GM21423 (cell line): ENCODE results near the gene CELF4.
"Not testable (repeated sequence)": the region's sequence is repeated elsewhere in the genome, so short reads cannot be mapped to it uniquely, and the experiment has no call there.

Source experiments
- ATAC-seq: cut with Tn5 transposase; IDR thresholded peaks from one replicate; pipeline ENCODE4 v1.9.1; 2021; ENCODE audit warnings: mild to moderate bottlenecking, moderate library complexity; ENCODE audit not compliant: unreplicated experiment

CELF4 gene

DNA sequence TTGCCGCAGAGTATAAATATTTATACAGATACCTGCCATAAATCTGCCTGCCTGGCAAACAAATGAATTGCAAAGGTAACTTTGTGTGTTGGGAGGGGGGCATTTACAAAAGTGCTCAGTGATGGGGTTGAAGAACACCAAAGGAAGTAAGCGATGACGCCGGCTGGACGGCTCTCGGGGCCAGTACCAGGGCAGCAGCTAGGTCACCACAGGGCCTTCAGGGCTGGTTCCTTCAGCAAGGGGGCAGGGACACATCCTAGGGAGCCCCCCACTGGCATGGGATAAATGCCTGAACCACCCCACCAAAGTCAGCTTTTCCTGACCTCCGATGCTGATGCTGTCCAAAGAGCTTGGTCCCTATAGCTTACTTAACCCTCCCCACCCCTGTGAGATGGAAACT, 190.4 kb downstream of the CELF4 start:
- no peak for ATAC-seq

DNA sequence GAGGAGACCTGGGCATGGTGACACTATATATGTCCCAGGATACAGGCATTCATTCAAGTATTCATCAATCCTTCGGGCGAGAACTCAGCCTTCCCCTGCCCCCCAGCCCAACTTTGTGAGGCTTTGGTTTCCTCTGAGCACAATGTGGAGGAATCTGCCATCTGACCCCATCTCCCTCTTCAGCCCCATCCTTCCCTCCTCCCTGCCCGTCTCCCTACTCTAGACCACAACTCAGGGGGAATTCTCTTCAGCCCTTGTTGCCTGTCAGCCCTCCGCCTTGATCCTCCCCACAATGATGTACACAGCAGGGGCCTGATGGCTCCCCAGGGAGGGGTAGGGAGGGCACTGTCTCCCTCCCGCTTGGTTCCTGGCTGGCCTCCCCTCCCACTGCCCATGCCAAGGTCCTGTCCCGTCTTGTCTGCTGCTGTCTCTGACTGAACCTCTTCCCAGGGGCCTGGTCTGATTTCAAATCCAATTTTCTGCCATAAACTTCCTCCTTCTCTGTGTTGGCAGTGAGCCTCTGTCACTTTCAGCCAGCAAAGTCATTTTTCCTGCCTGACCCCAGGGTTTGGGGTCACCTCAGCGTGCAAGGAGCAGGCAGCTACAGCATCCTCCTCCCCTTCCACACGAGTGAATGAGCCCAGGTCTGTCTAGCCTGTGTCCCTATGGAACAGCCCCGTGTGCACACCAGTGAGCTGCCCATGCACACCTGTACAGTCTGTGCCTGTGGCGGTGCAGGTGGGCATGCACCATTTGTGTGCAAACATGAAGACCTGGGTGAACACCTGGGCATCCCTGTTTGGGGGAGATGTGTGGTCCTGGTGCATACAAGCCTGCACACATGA, 197.3 kb downstream of the CELF4 start:
- ATAC-seq: no peak

DNA sequence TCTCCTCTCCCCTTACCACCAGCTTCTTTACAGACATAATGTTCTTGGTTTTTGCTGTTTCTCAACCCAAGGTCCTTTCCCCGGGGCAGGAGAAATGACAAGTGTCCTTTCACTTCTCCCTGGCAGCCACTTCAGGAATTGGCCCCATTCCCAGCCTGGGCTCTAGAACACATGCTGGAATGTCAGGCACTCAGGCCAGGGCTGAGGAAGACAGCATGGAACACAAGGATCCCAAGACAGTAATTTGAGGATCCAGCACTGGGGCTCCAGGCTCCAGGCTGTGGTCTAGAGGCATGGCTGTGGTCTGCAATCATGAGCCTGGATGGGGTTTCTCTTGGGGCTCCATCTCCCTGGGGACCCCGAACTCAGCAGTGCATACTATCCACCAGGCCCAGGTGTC, 201.4 kb downstream of the CELF4 start:
- ATAC-seq: no peak

DNA sequence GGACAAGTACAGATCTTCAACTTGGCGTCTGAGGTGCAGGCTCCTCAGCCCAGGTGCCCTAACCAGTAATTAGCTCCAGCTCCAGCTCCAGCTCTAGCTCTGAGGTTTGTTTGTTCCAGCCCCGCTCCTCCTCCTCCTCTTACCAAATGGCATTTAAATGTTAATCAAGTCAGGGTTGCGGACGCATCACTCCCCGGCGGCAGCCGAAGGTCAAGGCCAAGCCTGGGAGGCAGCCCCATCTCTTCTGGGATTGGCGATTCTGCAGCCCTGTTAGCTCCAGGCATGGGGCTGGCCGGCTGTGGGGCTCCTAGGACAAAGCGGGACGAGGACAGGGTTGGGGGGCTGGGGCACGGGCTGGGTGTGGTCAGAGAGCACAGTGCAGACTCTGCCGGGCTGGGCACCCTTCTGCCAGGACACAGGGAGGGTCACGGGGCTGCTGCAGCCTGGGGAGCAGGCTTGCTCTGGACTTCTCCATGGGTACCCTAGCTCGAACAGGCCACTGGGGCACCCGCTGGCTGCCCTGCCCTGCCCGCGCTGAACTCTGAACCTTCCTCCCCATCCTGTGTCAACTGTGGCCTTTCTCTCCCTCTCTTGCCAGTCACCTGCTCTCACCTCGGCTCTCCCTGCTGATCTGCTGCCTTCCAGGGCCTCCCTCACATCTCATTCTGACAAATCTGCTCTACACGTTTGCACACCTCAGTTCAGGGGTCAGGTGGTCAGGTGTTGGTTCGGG, 203.3 kb downstream of the CELF4 start:
- no peak for ATAC-seq

DNA sequence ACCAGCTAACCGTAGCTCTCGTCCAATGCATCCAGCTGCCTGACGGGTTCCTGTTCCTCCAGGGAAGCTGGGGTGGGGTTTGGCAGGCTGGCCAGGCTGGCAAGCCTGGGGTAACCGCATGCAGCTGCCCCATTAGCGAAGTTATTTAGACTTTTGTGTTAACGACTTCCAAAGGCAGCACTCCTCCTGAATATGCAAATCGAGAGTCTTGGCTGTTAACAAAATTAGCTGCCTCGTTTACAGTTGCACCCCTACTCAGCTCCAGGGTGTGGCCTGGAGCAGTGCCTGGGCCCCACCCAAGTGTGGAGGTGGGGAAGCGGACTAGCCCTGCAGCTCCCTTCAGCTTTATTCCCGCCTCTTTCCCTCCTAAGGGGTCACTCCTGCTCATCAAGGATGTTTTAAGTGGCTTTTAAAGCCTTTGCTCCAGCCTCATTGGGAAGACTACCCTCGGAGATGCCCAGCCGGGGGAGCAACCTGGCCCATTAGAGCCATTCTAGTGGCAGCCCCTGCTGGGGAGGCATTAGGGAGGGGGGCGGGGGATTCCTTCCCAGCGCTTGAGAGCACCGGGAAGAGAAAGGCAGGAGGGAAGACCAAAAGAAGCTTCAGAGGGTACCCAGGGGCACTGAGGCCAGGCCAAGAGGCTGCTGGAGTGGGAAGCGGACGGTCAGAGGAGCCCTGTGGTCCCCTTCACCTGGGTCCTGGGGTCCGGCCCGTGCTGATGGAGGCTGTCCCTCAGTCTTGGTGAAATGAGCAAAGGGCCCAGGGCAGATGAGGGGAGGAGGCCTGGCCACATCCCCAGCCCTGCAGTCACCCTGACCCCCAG, 204.1 kb downstream of the CELF4 start:
- no peak for ATAC-seq

DNA sequence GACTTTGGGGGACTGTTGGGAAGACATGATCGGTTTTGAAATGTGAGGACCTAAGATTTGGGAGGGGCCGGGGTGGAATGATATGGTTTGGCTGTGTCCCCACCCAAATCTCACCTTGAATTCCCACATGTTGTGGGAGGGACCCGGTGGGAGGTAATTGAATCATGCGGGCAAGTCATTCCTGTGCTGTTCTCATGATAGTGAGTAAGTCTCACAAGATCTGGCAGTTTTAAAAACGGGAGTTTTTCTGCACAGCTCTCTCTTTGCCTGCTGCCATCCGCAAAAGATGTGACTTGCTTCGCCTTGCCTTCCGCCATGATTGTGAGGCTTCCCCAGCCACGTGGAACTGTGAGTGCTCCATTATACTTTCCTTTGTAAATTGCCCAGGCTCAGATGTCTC, 207.5 kb downstream of the CELF4 start:
- not testable (repeated sequence) for ATAC-seq

DNA sequence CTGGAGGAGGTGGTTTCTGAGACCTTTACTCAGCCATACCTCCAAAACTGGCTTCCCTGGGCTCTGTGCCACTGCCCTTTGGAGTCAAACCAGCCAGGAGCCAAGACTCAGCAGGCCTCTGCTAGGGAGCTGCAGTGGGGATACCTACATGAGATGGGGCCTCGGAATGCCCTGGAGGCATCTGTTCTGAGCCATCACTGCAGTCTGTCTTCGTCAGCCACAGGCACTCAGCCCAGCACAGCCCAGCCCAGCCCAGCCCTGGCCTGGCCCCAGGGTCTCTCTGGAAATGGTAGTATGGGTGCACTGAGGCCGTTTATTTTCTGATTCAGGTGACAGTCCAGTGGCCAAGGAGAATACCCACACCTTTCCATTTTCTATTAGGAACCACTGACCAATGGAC, 209.8 kb downstream of the CELF4 start:
- no peak for ATAC-seq

DNA sequence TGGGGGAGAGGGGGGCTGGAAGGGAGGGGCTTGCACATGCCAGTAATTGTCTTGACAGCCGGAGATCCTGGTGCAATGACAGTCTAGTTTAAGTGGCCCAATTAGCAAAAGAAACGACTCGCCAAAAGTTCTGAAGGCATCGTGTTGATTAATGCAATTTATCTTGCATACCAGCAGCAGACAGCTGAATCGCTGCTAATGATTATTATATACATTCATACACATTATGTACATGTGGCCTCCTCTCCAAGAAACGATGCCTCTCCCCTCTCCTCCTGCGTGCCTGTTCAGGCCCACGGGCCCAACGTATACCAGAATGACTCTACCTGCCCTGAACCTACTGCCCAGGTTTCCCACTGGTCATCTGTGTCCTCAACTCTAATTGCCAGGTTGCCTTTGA, 214.5 kb downstream of the CELF4 start:
- ATAC-seq: no peak

DNA sequence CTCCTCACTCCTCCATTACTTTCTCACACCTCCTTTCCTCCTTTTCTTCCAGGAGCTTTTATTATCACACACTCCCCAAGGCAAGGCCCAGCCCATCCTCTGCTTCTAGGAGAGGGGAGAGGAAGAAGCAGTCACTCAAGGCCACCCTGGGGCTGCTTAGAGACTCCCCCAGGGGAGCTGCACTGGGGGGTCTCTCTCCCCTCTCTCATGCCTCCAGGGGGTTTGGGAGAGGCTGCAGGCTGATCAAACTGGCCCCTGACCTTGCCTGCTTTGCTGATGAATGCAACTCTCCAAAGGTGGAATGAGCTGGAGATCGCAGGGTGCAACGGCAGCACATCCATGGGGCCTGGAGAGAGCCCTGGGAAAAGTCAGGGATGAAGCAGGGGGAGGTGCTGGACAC, 216.9 kb downstream of the CELF4 start:
- ATAC-seq: no peak

DNA sequence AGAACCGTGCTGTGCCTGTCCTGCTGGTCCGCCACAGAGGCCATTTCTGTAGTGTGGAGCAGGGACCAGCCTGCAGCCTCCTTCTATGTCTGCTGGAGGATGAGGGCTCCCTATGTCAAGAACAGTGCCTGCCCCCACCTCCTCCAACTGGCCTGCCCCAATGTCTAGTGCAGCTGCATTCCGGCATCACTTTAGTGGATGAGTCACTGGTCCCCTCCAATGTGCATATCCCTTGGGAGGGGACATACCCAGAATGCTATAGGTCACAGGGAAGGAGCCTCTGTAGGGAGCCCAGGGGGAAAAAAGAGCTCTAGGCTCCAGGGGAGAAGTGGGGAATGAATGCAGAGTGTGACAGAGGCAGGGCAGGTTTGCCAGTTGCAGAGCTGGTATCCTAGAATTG, 219.6 kb downstream of the CELF4 start:
- ATAC-seq: no peak

DNA sequence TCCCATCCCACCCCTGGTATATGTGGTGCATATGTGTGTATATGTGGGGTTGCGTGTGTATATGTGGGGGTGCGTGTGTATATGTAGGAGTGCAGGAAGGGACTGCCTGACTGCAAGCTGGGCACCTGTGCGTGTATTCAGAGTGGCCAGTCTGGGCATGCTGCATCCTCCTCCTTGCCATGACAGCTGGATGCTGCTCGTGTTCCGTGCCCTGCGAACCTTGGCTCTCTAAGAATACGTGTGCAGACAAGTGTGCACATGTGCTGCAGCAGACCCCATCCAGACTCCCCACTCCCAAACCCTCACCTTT, 222.1 kb downstream of the CELF4 start:
- ATAC-seq: no peak

DNA sequence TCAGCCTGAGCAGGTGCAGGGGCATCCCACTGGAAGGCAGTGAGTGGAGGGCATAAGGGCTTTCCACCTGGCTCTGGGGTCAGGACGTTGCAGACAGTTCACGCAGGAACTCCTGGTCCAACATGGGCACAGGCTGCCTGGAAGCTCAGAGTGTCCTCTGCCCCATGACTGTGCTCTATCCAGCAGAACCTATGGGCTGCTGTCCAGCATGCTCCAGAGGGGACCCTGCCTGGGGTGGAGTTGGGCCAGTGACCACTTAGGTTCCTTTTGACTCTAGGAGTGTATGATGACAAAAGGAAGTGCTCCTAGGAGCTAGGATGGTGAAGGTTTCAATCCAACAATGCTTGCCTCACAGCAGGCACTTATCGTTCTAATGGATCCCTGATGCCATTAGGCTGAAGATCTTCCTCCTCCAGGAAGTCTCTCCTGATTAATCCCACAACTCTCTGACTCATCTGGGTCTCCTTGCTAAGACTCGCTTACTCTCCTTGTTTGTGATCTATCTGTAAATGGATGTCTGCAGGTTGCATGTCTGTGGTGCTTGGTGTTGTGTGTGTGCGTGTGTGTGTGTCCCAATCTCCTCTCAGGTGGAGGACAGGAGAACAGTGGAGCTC, 224.0 kb downstream of the CELF4 start:
- ATAC-seq: no peak

DNA sequence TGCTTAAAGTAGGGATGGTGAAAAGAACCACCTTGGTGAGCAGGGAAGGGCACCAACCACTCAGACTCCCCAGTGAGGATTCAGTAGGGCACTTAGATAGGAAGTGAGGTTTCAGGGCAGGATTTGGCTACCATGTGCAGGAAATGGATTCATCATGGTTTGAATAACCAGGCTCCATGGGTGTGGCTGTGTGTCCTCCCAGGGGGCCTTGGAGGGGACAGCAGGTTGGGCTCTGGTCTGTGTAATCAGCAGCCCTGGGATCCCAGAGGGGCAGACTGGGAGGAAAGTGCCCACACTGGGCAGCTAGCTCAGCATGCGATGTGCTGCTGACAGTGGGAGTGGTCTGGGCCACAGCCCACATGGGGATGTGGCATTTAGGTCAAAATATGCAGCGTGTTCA, 224.6 kb downstream of the CELF4 start:
- ATAC-seq: no peak

DNA sequence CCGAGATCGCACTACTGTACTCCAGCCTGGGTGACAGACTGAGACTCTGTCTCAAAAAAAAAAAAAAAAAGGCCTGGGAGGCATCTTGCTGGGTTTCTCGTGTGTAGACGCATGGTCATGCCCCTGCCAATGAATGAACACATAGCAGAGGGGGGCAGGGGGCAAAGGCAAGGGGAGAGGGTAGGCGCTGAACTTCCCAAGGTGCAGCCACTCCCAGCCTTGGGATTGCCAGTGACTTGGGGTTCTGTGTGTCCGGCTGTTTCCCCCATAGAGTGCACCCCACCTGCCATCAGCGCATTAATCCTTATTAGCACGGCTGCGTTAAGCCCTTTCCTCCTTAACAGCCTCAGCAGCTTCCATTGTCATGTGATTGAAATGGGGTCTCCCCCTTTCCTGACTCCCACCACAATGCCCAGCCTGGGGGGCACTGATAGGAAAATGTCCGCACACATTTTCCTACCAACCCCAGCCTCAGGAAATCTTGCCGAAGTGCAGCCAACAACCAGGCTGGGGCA, 225.8 kb downstream of the CELF4 start:
- ATAC-seq: no peak

DNA sequence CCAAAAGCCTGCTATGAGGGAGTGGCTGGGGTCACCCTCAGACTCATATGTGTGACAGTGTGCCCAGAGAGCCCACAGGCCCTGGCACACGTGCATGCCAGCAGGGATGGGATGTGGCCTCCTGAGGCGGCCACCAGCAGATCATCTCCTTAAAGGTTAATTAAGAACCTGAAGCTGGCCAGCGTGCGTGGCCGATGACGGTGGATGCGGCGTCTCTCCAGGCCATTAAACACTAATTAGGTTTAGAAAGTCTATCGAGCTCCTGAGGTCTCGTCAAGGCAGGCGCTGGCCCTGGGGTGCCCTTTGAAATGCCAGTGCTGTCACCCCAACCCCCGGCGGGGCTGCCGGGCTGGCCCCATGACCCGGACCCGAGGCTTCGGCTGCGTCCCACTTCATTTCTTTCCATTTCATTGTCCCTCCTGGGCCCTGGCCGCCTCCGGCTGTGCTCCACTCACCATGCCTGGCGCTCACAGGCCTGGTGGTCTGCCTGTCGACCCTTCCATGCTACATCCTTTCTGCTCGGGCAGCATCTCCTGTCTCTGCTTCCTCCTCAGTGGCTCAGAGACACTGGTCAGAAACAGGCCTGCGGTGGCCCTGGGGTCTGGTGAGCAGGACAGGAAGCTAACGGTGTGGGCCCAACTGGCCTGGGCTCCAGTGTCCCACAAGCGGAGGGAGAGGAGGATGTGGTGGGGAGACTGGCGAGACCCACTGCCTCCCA, 228.9 kb downstream of the CELF4 start:
- ATAC-seq: no peak

DNA sequence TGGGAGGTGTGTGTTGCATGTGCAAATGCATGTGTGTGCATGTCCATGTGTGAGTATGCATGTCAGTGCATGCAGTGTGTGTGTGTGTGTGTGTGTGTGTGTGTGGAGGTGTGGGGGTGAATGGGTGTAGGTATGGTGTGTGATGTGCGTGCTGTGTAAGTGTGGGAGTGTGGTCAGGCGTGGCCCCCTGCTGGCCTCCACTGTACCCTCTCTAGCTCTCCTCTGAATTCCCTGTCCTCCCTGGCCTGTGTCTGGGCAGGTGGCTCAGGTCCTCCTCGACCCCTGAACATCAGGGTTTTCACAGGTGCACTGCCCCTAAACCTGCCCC, 230.2 kb downstream of the CELF4 start:
- ATAC-seq: no peak

DNA sequence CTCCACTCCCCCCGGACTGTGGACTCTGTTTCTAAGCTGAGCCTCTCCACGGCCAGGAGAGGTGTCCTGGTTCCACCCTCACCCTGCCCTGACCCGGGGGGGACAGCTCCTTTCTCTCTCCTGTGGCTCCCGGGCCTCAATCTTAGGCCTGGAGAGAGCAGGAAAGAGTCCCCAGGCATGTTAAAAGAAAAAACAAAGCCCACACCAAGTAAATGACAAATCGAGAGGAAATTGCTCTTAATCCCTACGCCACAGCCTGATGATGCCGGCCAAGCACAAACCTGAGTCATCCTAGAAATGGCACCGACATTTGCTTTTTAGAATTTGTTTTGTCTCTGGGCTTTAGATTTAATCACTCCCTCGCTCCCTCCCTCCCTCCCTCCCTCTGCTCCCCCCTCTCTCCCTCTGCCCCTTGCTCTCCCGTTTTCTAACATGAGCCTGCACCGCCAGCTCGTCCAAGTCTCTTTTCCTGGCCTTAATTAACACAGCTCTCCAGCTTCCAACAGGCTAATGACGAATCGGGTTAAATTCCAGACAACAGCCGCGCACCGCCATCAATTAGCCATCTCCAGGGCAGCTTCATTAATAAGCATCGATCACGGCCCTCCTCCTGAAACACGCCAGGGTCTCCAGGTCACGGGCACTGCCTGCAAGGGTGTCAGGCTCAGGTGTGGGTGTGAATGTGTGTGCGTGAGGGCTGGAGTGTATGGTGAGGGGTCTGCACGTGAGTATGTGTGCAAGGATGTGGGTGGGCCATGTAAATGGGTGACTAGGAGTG, 230.8 kb downstream of the CELF4 start:
- no peak for ATAC-seq

DNA sequence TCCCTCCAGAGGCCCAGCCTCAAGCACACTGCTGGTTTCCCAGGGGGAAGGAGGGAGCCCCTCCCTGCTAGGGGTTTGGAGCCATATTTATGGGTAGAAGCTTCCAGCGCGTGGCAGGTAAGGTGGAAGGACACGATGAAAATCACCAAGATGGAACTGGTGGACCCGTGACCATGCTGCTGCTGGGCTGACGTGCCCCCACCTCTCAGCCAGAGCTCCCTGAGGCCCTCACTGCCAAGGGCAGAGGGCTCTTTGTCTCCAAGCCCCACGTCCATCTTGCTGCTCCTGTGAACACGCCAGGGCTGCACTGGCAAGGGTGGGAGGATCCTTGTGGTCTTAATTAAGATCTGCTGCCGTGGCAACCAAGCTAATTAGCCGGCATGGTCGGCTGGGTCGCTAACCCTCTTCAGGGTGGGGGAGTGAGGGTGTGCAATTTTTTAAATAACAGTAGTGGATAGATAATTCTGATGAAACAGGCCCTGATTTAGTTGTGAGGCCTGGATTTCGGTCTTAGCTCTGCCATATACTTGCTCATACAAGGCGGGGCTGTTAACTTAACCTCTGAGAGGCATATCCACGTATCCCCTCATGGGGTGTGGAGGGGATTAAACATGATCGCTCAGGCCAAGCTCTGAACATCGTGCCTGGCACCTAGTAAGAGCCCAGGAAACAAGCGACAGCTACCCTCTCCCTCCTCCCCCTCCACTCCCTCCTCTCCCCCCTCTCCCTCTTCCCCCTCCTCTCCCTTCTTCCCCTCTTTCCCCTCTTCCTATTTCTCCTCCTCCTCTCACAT, 232.8 kb downstream of the CELF4 start:
- no peak for ATAC-seq

DNA sequence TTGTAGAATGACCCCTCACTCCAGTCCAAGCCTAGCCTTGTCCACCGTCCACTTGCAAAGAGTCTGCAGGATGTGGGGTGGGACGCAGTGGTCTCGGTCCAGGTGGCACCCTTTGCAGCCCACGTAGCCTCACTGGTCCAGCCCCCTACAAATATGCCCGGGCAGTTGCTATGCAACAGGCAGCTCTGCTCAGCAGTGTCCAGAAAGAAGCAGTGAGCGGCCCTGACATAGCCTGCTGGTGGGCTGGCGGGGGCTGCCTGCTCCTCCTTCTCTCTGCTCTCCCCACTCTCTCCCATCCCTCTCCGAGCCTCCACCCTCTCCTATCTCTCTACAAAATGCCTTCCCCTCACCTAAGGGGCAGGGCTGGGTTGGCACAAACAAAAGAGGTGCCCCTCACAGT, 233.4 kb downstream of the CELF4 start:
- ATAC-seq: no peak
